ENCODE data around the gene RFX4.

DNA sequence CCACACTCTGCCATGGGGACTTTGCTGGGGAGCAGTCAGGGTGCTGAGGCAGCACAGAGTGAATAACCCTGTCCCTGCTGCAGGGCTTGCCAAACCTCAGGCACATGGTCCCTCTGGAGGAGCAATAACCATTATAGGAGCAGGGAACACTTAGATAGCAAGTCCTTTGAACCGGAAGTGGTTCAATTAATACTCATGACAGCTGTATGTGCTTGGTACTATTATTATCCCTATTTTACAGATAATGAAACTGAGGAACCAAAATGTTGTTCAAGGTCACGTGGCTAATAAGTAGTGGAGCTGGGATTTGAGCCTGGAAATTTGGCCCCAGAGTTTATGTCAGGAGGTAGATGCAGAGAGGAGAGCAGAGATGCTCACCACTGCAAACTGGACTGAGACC, 49.0 kb downstream of the RFX4 start:
- TF ChIP-seq, protein P1, sequence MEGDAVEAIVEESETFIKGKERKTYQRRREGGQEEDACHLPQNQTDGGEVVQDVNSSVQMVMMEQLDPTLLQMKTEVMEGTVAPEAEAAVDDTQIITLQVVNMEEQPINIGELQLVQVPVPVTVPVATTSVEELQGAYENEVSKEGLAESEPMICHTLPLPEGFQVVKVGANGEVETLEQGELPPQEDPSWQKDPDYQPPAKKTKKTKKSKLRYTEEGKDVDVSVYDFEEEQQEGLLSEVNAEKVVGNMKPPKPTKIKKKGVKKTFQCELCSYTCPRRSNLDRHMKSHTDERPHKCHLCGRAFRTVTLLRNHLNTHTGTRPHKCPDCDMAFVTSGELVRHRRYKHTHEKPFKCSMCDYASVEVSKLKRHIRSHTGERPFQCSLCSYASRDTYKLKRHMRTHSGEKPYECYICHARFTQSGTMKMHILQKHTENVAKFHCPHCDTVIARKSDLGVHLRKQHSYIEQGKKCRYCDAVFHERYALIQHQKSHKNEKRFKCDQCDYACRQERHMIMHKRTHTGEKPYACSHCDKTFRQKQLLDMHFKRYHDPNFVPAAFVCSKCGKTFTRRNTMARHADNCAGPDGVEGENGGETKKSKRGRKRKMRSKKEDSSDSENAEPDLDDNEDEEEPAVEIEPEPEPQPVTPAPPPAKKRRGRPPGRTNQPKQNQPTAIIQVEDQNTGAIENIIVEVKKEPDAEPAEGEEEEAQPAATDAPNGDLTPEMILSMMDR (IDR thresholded peaks at IDR 0.05): no peak
- TF ChIP-seq POLR2A (IDR thresholded peaks at IDR 0.05): no peak

Measured in testis (tissue), 2 donors.